ENCODE measurements around the gene DNAH6. TPM values are rescaled to one million over a fixed set of nuclear protein-coding genes. Genes with fewer than 3 reads are reported as not detected.

DNAH6 gene
- total RNA-seq, 2 donors from 2014 or later, result 0.85 TPM; not detected in 1

DNA sequence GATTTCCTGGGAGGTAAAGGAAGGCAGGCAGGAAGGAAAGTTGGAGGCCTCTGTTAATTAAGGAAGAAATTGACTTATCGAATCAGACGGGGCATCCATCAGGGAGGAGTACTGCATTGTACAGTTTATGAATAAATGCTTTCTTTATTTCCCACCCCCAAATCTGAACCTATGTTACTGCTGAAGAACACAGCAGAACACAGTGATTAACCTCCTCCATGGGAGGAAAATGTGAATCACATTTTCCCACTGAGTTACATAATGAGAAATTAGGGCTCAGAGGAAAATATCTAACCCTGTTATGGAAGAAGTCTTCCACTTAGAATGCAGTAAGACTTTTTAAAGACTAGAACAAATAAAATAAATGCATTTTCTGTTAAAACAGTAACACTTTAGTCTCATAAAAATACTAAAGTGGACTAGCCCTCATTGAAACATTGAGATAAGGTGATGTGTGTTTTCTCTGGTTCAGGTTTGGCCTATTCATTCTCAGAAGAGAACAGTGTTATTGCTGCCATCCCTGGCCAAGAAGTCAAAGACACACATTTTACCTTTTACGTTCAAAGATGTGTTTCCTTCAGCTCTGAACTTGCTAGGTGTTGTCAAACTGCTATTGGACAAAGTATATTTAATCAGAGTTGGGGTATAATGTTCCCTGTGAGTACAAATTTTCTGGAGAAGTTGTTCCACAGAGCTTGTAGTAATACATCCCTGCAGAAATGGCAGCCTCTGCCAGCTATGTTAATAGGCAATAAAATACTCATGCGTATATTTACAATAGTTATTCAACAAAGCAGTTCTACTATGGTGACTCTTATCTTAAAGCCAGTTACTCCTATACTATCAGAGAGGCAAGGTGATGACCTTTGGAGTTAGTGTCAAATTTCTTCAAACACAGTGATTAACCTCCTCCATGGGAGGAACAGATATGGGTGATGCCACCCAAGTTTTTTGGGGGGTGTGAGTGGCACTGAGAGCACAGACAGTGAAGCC lies 11.1 kb downstream of the DNAH6 start:
- ATAC-seq (ENCODE audit: insufficient number of reproducible peaks, low FRiP score, low read depth) (no peak), DNase-seq (ENCODE audit: low spot score) (no peak)
- H3K27ac ChIP-seq, result no peak overlapping the region
- H3K36me3 ChIP-seq, result no peaks in the 10 kb centered on the region
- TF ChIP-seq, protein P1, sequence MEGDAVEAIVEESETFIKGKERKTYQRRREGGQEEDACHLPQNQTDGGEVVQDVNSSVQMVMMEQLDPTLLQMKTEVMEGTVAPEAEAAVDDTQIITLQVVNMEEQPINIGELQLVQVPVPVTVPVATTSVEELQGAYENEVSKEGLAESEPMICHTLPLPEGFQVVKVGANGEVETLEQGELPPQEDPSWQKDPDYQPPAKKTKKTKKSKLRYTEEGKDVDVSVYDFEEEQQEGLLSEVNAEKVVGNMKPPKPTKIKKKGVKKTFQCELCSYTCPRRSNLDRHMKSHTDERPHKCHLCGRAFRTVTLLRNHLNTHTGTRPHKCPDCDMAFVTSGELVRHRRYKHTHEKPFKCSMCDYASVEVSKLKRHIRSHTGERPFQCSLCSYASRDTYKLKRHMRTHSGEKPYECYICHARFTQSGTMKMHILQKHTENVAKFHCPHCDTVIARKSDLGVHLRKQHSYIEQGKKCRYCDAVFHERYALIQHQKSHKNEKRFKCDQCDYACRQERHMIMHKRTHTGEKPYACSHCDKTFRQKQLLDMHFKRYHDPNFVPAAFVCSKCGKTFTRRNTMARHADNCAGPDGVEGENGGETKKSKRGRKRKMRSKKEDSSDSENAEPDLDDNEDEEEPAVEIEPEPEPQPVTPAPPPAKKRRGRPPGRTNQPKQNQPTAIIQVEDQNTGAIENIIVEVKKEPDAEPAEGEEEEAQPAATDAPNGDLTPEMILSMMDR (IDR thresholded peaks at IDR 0.05), result no peak
- no peak overlapping the region for H3K4me3 ChIP-seq
- H3K27me3 ChIP-seq (replicated peaks; ENCODE audit: insufficient read depth), result no peaks in the 10 kb centered on the region
- no peaks in the 10 kb centered on the region for H3K4me1 ChIP-seq (ENCODE audit: control insufficient read depth in 1 of 2, low read depth in 2 of 2)
- H3K9me3 ChIP-seq, result no peaks in the 10 kb centered on the region

DNA sequence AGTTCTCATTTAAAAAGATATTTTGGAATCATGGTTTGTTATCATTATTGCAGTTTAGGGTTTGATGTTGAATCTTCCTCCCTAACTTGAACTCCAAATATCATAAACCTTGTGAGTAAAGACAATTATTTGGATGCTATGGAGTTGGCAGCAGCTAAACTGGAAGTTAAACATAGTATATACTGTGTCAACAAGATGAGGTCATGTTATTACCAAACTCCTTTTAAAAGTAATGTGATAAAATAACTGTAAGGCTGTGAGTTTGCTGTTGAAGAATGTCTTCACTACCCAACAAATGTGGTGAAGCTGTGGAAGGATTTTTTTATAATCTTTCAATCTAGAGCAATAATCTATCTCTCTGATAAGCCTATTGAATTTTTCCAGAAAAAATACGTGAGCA lies 16.0 kb downstream of the DNAH6 start:
- H3K36me3 ChIP-seq, result no peaks in the 10 kb centered on the region
- DNase-seq (ENCODE audit: low spot score) (no peak), ATAC-seq (ENCODE audit: insufficient number of reproducible peaks, low FRiP score, low read depth) (no peak)
- no peak overlapping the region for H3K4me3 ChIP-seq
- H3K27me3 ChIP-seq (replicated peaks; ENCODE audit: insufficient read depth), result no peaks in the 10 kb centered on the region
- no peaks in the 10 kb centered on the region for H3K9me3 ChIP-seq
- no peaks in the 10 kb centered on the region for H3K4me1 ChIP-seq (ENCODE audit: control insufficient read depth in 1 of 2, low read depth in 2 of 2)
- no peak overlapping the region for H3K27ac ChIP-seq
- TF ChIP-seq, protein P1 (IDR thresholded peaks at IDR 0.05), result no peak

DNA sequence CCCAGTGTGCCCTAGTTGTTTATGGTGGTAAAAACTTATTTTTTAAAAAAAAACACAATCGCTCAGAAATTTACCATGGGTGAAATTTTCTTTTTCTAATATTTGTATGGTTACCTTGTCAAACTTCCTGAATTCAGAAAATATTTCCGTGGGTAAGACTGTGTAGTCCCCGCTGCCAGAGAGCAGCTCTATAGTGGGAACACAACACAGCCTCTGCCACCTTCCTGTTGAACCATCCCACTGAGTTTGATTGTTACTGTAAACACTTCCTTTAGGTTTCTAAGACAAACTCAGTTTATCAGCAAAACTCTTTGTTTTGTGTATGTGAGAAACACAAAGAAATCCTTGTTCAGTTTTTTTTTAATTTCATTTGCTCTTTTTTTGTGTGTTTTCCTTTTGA lies 17.9 kb downstream of the DNAH6 start:
- Histone ChIP-seq H3K4me3 (no peak overlapping the region), H3K36me3 (no peaks in the 10 kb centered on the region), H3K27me3 (replicated peaks; ENCODE audit: insufficient read depth) (no peaks in the 10 kb centered on the region), H3K27ac (no peak overlapping the region), H3K9me3 (no peaks in the 10 kb centered on the region), H3K4me1 (ENCODE audit: control insufficient read depth in 1 of 2, low read depth in 2 of 2) (no peaks in the 10 kb centered on the region)
- ATAC-seq (ENCODE audit: insufficient number of reproducible peaks, low FRiP score, low read depth) (no peak), DNase-seq (ENCODE audit: low spot score) (no peak)
- TF ChIP-seq, protein P1 (IDR thresholded peaks at IDR 0.05), result no peak

DNA sequence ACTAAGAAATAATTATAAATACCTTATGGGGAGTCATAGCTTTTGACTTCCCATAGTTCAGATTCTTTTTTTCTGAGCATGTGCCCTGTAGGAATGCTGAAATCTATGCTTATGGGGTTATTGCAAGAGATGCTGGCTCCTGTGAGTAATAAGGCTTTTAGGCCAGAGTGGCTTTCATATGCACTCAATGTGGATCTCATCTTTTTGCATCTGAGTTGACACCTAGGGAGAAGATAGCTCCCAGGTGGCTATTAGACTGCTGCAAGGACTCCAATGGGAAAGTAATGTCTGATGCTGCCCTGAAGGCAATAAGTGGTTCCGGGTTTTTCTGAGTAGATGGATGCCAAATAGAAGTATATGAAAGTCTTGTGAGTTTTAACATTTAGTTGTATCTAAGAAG lies 21.0 kb downstream of the DNAH6 start:
- no peak for ATAC-seq (ENCODE audit: insufficient number of reproducible peaks, low FRiP score, low read depth)
- Histone ChIP-seq H3K27ac (no peak overlapping the region), H3K4me1 (ENCODE audit: control insufficient read depth in 1 of 2, low read depth in 2 of 2) (no peaks in the 10 kb centered on the region), H3K4me3 (no peak overlapping the region), H3K36me3 (no peaks in the 10 kb centered on the region), H3K9me3 (no peaks in the 10 kb centered on the region), H3K27me3 (replicated peaks; ENCODE audit: insufficient read depth) (no peaks in the 10 kb centered on the region)
- TF ChIP-seq, protein P1 (IDR thresholded peaks at IDR 0.05), result no peak
- no peak for DNase-seq (ENCODE audit: low spot score)

DNA sequence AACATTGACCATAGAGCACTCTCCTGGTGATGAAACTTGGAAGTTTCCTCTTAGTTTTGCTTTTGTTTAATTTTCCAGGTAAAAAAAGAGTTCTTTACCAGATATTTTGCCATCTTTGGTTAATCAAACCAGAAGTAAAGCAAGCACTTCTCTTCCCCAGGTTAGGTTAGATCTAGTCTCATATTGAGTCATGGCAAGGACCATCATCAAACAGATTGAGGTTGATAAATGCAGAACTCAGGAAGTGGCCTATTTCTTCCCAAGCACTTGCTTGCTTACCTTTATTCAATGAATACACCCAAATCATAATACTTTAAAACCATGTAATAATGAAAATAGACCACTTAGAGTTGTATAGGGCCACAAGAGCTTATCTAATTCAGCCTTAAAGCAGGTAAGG lies 23.4 kb downstream of the DNAH6 start:
- H3K36me3 ChIP-seq, result no peaks in the 10 kb centered on the region
- H3K27me3 ChIP-seq (replicated peaks; ENCODE audit: insufficient read depth), result no peaks in the 10 kb centered on the region
- H3K4me1 ChIP-seq (ENCODE audit: control insufficient read depth in 1 of 2, low read depth in 2 of 2), result no peaks in the 10 kb centered on the region
- H3K27ac ChIP-seq, result no peak overlapping the region
- no peaks in the 10 kb centered on the region for H3K9me3 ChIP-seq
- ATAC-seq (ENCODE audit: insufficient number of reproducible peaks, low FRiP score, low read depth) (no peak), DNase-seq (ENCODE audit: low spot score) (no peak)
- TF ChIP-seq, protein P1 (IDR thresholded peaks at IDR 0.05), result no peak
- H3K4me3 ChIP-seq, result no peak overlapping the region

Measured in thoracic aorta (tissue), 2 donors.